Measurements from ENCODE around the gene PLEKHA4. TPM values are rescaled to one million over a fixed set of nuclear protein-coding genes. Genes with fewer than 3 reads are reported as not detected.
"Not testable (repeated sequence)": the region's sequence is repeated elsewhere in the genome, so short reads cannot be mapped to it uniquely, and the experiment has no call there.

Gene PLEKHA4
- total RNA-seq, 1 donor from 2014 or later: 6.2 TPM

DNA sequence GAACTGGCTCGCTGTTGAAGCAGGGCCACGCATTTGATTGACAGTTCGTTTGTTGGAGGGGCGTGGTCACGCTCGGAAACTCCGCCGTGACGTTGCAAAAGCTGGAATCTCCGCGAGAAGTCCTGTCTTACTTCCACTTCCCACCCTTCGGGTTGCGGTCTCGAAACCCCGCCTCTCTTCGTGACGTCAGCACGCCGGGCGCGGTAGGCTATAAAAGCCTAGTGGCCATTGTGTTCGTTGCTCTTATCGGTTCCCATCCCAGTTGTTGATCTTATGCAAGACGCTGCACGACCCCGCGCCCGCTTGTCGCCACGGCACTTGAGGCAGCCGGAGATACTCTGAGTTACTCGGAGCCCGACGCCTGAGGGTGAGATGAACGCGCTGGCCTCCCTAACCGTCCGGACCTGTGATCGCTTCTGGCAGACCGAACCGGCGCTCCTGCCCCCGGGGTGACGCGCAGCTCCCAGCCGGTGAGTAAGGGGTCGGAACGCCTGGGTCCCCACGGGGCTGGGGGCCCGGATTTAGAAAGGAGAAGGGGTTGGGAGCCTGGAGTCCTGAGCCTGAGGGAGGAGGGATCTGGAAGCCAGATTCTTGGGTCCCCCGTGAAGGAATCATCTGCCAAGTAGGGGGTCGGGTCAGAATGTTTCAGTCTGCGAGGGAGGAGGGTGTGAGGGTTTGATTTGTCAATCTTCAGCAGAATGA is 3.9 kb upstream of the PLEKHA4 start, which contains the start of gene PPP1R15A:
PPP1R15A (plus strand) TSS at position 240 of the 702 bp plus-strand sequence. CDS start 813 bp downstream, outside the sequence.
- no peaks in the 10 kb centered on the region for H3K36me3 ChIP-seq
- DNase-seq (ENCODE audit: low spot score): peak; percentile 97

DNA sequence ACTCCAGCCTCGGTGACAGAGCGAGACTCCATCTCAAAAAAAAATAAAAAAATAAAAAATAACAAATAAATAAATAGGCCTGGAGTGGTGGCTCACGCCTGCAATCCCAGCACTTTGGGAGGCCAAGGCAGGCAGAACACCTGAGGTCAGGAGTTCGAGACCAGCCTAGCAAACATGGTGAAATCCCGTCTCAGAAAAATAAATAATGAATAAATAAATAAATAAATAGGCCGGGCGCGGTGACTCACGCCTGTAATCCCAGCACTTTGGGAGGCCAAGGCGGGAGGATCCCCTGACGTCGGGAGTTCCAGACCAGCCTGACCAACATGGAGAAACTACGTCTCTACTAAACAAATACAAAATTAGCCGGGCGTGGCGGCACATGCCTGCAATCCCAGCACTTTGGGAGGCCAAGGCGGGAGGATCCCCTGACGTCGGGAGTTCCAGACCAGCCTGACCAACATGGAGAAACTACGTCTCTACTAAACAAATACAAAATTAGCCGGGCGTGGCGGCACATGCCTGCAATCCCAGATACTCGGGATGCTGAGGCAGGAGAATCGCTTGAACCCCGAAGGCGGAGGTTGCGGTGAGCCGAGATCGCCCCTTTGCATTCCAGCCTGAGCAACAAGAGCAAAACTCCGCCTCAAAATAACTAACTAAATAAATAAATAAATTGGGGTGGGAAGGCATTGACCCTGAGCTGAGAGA is 3.2 kb upstream of the PLEKHA4 start:
- peaks cover 28% of the 10 kb centered on the region for H3K79me2 ChIP-seq (ENCODE audit: low read depth)

More for the DNA sequence above, 3.9 kb upstream of the PLEKHA4 start, which contains the start of gene PPP1R15A:
- peak within 1 kb of the TSS; percentile 88 for H3K4me3 ChIP-seq
- peaks cover 17% of the 10 kb centered on the region for H3F3A ChIP-seq (ENCODE audit: low read depth)
- H2AFZ ChIP-seq (replicated peaks): peak within 1 kb of the TSS; percentile 55
- H3K9me3 ChIP-seq (ENCODE audit: low read depth): no peaks in the 10 kb centered on the region
- Mint-ChIP-seq H3K4me1 (peaks cover 56% of the 10 kb centered on the region), H3K36me3 (peaks cover 23% of the 10 kb centered on the region), H3K9me3 (no peaks in the 10 kb centered on the region), H3K4me3 (peak within 1 kb of the TSS; percentile 100), H3K27ac (peak within 1 kb of the TSS; percentile 100), H3K27me3 (ENCODE audit: insufficient read depth, low read depth) (peaks cover 10% of the 10 kb centered on the region)
- H3K27me3 ChIP-seq: no peaks in the 10 kb centered on the region
- peak within 1 kb of the TSS; percentile 70 for H3K27ac ChIP-seq
- no peak for TF ChIP-seq EZH2 (IDR thresholded peaks at IDR 0.05)
- TF ChIP-seq, protein P1, sequence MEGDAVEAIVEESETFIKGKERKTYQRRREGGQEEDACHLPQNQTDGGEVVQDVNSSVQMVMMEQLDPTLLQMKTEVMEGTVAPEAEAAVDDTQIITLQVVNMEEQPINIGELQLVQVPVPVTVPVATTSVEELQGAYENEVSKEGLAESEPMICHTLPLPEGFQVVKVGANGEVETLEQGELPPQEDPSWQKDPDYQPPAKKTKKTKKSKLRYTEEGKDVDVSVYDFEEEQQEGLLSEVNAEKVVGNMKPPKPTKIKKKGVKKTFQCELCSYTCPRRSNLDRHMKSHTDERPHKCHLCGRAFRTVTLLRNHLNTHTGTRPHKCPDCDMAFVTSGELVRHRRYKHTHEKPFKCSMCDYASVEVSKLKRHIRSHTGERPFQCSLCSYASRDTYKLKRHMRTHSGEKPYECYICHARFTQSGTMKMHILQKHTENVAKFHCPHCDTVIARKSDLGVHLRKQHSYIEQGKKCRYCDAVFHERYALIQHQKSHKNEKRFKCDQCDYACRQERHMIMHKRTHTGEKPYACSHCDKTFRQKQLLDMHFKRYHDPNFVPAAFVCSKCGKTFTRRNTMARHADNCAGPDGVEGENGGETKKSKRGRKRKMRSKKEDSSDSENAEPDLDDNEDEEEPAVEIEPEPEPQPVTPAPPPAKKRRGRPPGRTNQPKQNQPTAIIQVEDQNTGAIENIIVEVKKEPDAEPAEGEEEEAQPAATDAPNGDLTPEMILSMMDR (IDR thresholded peaks at IDR 0.05): peak; percentile 23
- peak within 1 kb of the TSS; percentile 96 for H3K9ac ChIP-seq
- peaks cover 28% of the 10 kb centered on the region for H3K79me2 ChIP-seq (ENCODE audit: low read depth)
- peak within 1 kb of the TSS; percentile 84 for H3K4me2 ChIP-seq
- H4K20me1 ChIP-seq (ENCODE audit: low read depth): peaks cover 28% of the 10 kb centered on the region
- peaks cover 16% of the 10 kb centered on the region for H3K4me1 ChIP-seq

DNA sequence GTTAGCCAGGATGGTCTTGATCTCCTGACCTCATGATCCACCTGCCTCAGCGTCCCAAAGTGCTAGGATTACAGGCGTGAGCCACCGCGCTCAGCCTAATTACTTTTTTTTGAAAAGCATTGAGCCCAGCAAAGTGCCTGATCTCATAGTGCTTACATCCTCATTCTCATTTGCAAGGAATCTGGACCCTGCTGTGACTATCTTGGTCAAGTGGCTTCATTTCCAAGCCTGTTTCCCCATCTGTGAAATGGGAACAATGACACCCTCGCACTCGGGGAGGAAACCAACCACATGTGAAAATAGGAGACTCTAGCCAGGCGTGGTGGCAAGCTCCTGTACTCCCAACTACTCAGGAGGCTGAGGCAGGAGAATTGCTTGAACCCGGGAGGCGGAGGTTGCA is 1.6 kb upstream of the PLEKHA4 start:
- Mint-ChIP-seq H3K4me1 (peaks cover 57% of the 10 kb centered on the region), H3K27me3 (ENCODE audit: insufficient read depth, low read depth) (peaks cover 10% of the 10 kb centered on the region), H3K9me3 (no peaks in the 10 kb centered on the region), H3K27ac (no peak overlapping the region), H3K4me3 (peak overlapping the region; percentile 35), H3K36me3 (peaks cover 18% of the 10 kb centered on the region)
- peaks cover 27% of the 10 kb centered on the region for H3K79me2 ChIP-seq (ENCODE audit: low read depth)
- H3K9ac ChIP-seq: no peak overlapping the region
- H3K36me3 ChIP-seq: no peaks in the 10 kb centered on the region
- H3K4me2 ChIP-seq: no peak overlapping the region
- H4K20me1 ChIP-seq (ENCODE audit: low read depth): peaks cover 20% of the 10 kb centered on the region
- DNase-seq (ENCODE audit: low spot score): no peak
- H3K4me3 ChIP-seq: no peak overlapping the region
- no peaks in the 10 kb centered on the region for H3K9me3 ChIP-seq (ENCODE audit: low read depth)
- TF ChIP-seq, protein P1 (IDR thresholded peaks at IDR 0.05): no peak
- TF ChIP-seq EZH2phosphoT487 (IDR thresholded peaks at IDR 0.05): no peak
- no peak for TF ChIP-seq EZH2 (IDR thresholded peaks at IDR 0.05)
- peaks cover 17% of the 10 kb centered on the region for H3F3A ChIP-seq (ENCODE audit: low read depth)
- H3K27me3 ChIP-seq: no peaks in the 10 kb centered on the region
- no peak overlapping the region for H3K27ac ChIP-seq
- H3K4me1 ChIP-seq: peaks cover 23% of the 10 kb centered on the region
- H2AFZ ChIP-seq (replicated peaks): no peak overlapping the region

More for the DNA sequence above, 3.2 kb upstream of the PLEKHA4 start:
- Histone ChIP-seq H4K20me1 (ENCODE audit: low read depth) (peaks cover 28% of the 10 kb centered on the region), H3K4me1 (peaks cover 23% of the 10 kb centered on the region), H3K4me2 (peak overlapping the region; percentile 84), H3F3A (ENCODE audit: low read depth) (peaks cover 17% of the 10 kb centered on the region)
- not testable (repeated sequence) for H3K36me3 ChIP-seq; H3K4me3 ChIP-seq; H2AFZ ChIP-seq (replicated peaks); DNase-seq (ENCODE audit: low spot score); H3K27me3 ChIP-seq; H3K9ac ChIP-seq; H3K27ac ChIP-seq; H3K9me3 ChIP-seq (ENCODE audit: low read depth); H3K9me3 Mint-ChIP-seq
- peaks cover 10% of the 10 kb centered on the region for H3K27me3 Mint-ChIP-seq (ENCODE audit: insufficient read depth, low read depth)
- H3K4me1 Mint-ChIP-seq: peaks cover 63% of the 10 kb centered on the region
- H3K36me3 Mint-ChIP-seq: peaks cover 23% of the 10 kb centered on the region
- H3K27ac Mint-ChIP-seq: peak overlapping the region; percentile 100
- peak overlapping the region; percentile 100 for H3K4me3 Mint-ChIP-seq
